Measurements from ENCODE around the gene FAM120B. TPM values are rescaled to one million over a fixed set of nuclear protein-coding genes. Genes with fewer than 3 reads are reported as not detected.

FAM120B gene
- total RNA-seq, 1 experiment from 2014 or later = 15.2 TPM

DNA sequence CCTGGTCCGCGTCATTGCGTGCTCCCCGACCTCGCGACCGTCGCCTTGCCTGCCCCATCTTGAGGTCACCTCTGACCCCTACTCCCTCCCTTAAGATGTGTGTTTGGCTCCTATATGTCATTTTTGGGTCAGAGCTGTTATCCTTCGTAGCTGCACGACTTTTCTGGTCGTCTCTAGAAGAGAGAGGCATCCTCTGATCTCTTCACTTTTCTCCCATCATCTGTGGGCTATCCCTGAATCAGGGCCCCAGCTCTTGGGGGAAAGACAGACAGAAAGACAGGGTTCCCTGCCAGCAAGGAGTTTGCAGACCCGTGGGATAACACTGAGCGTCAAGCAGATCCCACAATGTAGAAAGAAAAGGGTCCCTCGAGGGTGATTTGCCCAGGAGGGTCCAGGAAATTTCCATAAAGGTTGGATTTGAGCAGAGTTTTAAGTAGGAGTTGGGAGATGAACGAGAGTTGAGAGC is 555 bp downstream of the FAM120B start:
- peaks cover 51% of the 10 kb centered on the region for H3K27me3 Mint-ChIP-seq (ENCODE audit: low read depth)
- ChIA-PET POLR2A (no interaction called here), CTCF (no interaction called here)
- peaks cover 18% of the 10 kb centered on the region for H3K4me1 Mint-ChIP-seq
- DNase-seq (ENCODE audit: low spot score) (no peak), ATAC-seq (no peak)
- 0 out of 2 replicates have a peak overlapping the region, but pooled peaks have one; percentile 4 for H3K27ac Mint-ChIP-seq
- no peak for TF ChIP-seq SMAD4 (CRISPR knock-in tag; IDR thresholded peaks at IDR 0.05)
- TF ChIP-seq, protein P1, sequence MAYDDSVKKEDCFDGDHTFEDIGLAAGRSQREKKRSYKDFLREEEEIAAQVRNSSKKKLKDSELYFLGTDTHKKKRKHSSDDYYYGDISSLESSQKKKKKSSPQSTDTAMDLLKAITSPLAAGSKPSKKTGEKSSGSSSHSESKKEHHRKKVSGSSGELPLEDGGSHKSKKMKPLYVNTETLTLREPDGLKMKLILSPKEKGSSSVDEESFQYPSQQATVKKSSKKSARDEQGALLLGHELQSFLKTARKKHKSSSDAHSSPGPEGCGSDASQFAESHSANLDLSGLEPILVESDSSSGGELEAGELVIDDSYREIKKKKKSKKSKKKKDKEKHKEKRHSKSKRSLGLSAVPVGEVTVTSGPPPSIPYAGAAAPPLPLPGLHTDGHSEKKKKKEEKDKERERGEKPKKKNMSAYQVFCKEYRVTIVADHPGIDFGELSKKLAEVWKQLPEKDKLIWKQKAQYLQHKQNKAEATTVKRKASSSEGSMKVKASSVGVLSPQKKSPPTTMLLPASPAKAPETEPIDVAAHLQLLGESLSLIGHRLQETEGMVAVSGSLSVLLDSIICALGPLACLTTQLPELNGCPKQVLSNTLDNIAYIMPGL (CRISPR knock-in tag; IDR thresholded peaks at IDR 0.05) = no peak
- TF ChIP-seq, protein P2, sequence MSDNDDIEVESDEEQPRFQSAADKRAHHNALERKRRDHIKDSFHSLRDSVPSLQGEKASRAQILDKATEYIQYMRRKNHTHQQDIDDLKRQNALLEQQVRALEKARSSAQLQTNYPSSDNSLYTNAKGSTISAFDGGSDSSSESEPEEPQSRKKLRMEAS (CRISPR knock-in tag; IDR thresholded peaks at IDR 0.05) = no peak
- TF ChIP-seq, protein P3, sequence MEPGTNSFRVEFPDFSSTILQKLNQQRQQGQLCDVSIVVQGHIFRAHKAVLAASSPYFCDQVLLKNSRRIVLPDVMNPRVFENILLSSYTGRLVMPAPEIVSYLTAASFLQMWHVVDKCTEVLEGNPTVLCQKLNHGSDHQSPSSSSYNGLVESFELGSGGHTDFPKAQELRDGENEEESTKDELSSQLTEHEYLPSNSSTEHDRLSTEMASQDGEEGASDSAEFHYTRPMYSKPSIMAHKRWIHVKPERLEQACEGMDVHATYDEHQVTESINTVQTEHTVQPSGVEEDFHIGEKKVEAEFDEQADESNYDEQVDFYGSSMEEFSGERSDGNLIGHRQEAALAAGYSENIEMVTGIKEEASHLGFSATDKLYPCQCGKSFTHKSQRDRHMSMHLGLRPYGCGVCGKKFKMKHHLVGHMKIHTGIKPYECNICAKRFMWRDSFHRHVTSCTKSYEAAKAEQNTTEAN (CRISPR knock-in tag; IDR thresholded peaks at IDR 0.05) = no peak
- TF ChIP-seq FOXJ3 (CRISPR knock-in tag; IDR thresholded peaks at IDR 0.05; ENCODE audit: borderline replicate concordance) = no peak
- H3K36me3 Mint-ChIP-seq = peaks cover 38% of the 10 kb centered on the region
- peaks cover 39% of the 10 kb centered on the region for H3K9me3 Mint-ChIP-seq
- peak overlapping the region; percentile 76 for H3K4me3 Mint-ChIP-seq

DNA sequence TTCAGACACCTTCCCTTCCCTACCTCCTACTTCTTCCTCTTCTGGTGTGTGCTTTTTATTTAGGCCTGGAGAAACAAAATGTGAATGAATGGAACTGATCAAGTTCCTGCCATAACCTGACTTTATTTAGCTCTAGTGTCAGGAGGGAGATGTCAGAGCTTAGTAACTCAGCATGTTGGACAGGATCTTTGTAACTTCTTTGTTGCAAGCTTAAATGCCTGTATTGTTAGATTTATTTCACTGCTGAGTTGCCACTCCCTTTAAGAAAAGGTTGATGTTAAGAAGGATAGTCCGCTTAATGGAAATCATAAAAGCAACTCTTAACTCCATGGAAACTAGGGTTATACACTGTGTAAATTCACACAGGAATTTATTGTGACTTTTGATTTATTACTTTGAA is 2.2 kb downstream of the FAM120B start:
- ATAC-seq (no peak), DNase-seq (ENCODE audit: low spot score) (no peak)
- Mint-ChIP-seq H3K36me3 (peaks cover 23% of the 10 kb centered on the region), H3K4me1 (peaks cover 31% of the 10 kb centered on the region), H3K4me3 (no peak overlapping the region), H3K27me3 (ENCODE audit: low read depth) (peaks cover 36% of the 10 kb centered on the region), H3K27ac (no peak overlapping the region), H3K9me3 (peaks cover 27% of the 10 kb centered on the region)
- CTCF ChIA-PET = interaction anchor here (0.5 kb wide), 1 partner anchor 42 kb away, joined by 3 read pairs; no protein-coding TSS in a partner anchor
- POLR2A ChIA-PET = interaction anchor here (0.5 kb wide), 2 partner anchors 542 to 617 kb away, joined by 3 read pairs; no protein-coding TSS in a partner anchor
- no peak for TF ChIP-seq OVOL2 (CRISPR knock-in tag; IDR thresholded peaks at IDR 0.05; ENCODE audit: borderline replicate concordance)
- TF ChIP-seq, protein P4, sequence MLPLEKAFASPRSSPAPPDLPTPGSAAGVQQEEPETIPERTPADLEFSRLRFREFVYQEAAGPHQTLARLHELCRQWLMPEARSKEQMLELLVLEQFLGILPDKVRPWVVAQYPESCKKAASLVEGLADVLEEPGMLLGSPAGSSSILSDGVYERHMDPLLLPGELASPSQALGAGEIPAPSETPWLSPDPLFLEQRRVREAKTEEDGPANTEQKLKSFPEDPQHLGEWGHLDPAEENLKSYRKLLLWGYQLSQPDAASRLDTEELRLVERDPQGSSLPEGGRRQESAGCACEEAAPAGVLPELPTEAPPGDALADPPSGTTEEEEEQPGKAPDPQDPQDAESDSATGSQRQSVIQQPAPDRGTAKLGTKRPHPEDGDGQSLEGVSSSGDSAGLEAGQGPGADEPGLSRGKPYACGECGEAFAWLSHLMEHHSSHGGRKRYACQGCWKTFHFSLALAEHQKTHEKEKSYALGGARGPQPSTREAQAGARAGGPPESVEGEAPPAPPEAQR (CRISPR knock-in tag; IDR thresholded peaks at IDR 0.05) = no peak
- TF ChIP-seq TCF7 (CRISPR knock-in tag; IDR thresholded peaks at IDR 0.05; ENCODE audit: low read depth) = no peak
- TF ChIP-seq, protein P5, sequence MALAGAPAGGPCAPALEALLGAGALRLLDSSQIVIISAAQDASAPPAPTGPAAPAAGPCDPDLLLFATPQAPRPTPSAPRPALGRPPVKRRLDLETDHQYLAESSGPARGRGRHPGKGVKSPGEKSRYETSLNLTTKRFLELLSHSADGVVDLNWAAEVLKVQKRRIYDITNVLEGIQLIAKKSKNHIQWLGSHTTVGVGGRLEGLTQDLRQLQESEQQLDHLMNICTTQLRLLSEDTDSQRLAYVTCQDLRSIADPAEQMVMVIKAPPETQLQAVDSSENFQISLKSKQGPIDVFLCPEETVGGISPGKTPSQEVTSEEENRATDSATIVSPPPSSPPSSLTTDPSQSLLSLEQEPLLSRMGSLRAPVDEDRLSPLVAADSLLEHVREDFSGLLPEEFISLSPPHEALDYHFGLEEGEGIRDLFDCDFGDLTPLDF (CRISPR knock-in tag; IDR thresholded peaks at IDR 0.05) = no peak
- TF ChIP-seq, protein P6, sequence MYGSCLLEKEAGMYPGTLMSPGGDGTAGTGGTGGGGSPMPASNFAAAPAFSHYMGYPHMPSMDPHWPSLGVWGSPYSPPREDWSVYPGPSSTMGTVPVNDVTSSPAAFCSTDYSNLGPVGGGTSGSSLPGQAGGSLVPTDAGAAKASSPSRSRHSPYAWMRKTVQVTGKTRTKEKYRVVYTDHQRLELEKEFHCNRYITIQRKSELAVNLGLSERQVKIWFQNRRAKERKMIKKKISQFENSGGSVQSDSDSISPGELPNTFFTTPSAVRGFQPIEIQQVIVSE (CRISPR knock-in tag; IDR thresholded peaks at IDR 0.05; ENCODE audit: borderline replicate concordance) = no peak
- TF ChIP-seq, protein P7, sequence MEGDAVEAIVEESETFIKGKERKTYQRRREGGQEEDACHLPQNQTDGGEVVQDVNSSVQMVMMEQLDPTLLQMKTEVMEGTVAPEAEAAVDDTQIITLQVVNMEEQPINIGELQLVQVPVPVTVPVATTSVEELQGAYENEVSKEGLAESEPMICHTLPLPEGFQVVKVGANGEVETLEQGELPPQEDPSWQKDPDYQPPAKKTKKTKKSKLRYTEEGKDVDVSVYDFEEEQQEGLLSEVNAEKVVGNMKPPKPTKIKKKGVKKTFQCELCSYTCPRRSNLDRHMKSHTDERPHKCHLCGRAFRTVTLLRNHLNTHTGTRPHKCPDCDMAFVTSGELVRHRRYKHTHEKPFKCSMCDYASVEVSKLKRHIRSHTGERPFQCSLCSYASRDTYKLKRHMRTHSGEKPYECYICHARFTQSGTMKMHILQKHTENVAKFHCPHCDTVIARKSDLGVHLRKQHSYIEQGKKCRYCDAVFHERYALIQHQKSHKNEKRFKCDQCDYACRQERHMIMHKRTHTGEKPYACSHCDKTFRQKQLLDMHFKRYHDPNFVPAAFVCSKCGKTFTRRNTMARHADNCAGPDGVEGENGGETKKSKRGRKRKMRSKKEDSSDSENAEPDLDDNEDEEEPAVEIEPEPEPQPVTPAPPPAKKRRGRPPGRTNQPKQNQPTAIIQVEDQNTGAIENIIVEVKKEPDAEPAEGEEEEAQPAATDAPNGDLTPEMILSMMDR (IDR thresholded peaks at IDR 0.05) = no peak
- no peak for TF ChIP-seq GRHL2 (CRISPR knock-in tag; IDR thresholded peaks at IDR 0.05; ENCODE audit: insufficient replicate concordance, severe bottlenecking)

DNA sequence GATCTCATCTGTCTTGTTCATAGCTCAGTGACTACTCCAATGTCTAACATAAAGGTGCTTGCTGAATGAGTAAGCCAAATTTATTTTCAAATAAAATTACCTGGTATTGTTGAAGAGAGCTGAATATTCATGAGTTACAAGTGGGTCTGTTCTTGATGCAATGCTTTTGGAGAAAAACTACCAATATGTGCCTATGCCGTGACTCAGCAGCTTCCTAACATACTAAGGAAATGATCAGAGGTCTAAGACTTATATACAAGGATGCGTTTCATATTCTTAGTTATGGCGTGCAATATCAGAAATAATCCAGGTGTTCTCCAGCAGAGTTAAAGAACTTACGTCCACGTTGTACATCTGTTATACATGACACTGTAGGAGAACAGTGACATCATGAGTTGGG is 5.1 kb downstream of the FAM120B start:
- H3K4me1 Mint-ChIP-seq = peaks cover 32% of the 10 kb centered on the region
- CTCF ChIA-PET = no interaction called here
- no peak for ATAC-seq

More for the DNA sequence above, 5.1 kb downstream of the FAM120B start:
- peaks cover 5% of the 10 kb centered on the region; the same call in 1 of the 2 replicates for H3K9me3 Mint-ChIP-seq
- no peak for DNase-seq (ENCODE audit: low spot score)
- H3K36me3 Mint-ChIP-seq = no peaks in the 10 kb centered on the region
- POLR2A ChIA-PET = no interaction called here
- peaks cover 13% of the 10 kb centered on the region for H3K27me3 Mint-ChIP-seq (ENCODE audit: low read depth)
- no peak for TF ChIP-seq ETV6 (CRISPR knock-in tag; IDR thresholded peaks at IDR 0.05)
- no peak for TF ChIP-seq ZNF317 (CRISPR knock-in tag; IDR thresholded peaks at IDR 0.05; ENCODE audit: borderline replicate concordance, low read depth)
- TF ChIP-seq NR1H2 (CRISPR knock-in tag; IDR thresholded peaks at IDR 0.05) = no peak
- TF ChIP-seq JUN (CRISPR knock-in tag; IDR thresholded peaks at IDR 0.05) = no peak
- no peak for TF ChIP-seq TEAD1 (CRISPR knock-in tag; IDR thresholded peaks at IDR 0.05)
- TF ChIP-seq, protein P4 (CRISPR knock-in tag; IDR thresholded peaks at IDR 0.05) = no peak
- H3K4me3 Mint-ChIP-seq = no peak overlapping the region
- no peak overlapping the region for H3K27ac Mint-ChIP-seq

All from WTC11 (cell line).